Measurements from ENCODE around the gene IRX4. TPM values are rescaled to one million over a fixed set of nuclear protein-coding genes. Genes with fewer than 3 reads are reported as not detected.

The IRX4 gene
- total and polyA plus RNA-seq, 12 donors, result 0.03 TPM; not detected in 11

DNA sequence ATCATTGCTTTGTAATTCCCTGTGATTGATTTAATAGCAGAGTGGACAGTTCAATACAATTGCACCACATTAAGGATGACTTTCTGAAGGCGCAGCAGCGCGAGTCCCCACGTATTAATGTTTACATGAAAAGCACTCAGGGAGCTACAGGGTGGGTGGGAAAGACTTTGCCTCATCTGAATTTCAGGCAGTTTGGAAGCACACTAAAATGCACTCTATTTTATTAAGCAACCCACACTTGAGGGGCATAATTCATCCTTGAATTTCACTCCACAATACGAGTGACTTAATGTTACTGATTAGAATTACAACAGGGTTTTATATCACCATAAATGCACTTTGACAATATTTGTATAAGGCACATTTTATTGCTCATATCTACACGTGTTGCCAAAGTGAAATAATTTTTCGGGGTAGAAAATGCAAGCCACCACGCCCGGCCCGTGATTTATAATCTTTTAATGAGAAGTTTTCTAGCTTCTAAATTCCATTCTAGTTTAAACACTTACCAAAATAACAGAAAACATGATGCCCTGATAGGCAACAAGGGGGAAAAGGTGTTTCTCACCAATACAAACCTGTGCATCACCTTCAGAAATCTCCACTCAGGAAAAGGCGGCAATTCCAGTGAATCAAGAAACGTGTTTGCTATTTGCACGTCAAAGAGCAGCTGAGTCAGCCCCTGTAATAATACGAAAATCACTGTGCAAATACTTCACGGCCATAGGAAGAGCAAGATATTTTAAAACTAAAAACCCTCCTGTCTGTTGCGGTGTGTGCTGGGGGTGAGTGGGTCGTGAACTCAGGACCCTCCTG is 40.5 kb downstream of the IRX4 start:
- TF ChIP-seq, protein P1, sequence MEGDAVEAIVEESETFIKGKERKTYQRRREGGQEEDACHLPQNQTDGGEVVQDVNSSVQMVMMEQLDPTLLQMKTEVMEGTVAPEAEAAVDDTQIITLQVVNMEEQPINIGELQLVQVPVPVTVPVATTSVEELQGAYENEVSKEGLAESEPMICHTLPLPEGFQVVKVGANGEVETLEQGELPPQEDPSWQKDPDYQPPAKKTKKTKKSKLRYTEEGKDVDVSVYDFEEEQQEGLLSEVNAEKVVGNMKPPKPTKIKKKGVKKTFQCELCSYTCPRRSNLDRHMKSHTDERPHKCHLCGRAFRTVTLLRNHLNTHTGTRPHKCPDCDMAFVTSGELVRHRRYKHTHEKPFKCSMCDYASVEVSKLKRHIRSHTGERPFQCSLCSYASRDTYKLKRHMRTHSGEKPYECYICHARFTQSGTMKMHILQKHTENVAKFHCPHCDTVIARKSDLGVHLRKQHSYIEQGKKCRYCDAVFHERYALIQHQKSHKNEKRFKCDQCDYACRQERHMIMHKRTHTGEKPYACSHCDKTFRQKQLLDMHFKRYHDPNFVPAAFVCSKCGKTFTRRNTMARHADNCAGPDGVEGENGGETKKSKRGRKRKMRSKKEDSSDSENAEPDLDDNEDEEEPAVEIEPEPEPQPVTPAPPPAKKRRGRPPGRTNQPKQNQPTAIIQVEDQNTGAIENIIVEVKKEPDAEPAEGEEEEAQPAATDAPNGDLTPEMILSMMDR (IDR thresholded peaks at IDR 0.05), result no peak
- no peak for TF ChIP-seq POLR2A (IDR thresholded peaks at IDR 0.05)
- no peak for DNase-seq
- H3K27me3 ChIP-seq, result no peaks in the 10 kb centered on the region
- intact Hi-C loops (cut with DNase I), result no loop called here
- no peak overlapping the region for H3K27ac ChIP-seq
- H3K36me3 ChIP-seq (replicated peaks in 1 of 2), result no peaks in the 10 kb centered on the region
- H3K4me3 ChIP-seq, result no peak overlapping the region
- no peaks in the 10 kb centered on the region for H3K4me1 ChIP-seq (replicated peaks in 1 of 2)
- H3K9me3 ChIP-seq (replicated peaks in 1 of 3), result no peaks in the 10 kb centered on the region
- 69 to 76% (median 74%) methylated on average over 17 of the region's 17 CpGs for WGBS, 4 donors

DNA sequence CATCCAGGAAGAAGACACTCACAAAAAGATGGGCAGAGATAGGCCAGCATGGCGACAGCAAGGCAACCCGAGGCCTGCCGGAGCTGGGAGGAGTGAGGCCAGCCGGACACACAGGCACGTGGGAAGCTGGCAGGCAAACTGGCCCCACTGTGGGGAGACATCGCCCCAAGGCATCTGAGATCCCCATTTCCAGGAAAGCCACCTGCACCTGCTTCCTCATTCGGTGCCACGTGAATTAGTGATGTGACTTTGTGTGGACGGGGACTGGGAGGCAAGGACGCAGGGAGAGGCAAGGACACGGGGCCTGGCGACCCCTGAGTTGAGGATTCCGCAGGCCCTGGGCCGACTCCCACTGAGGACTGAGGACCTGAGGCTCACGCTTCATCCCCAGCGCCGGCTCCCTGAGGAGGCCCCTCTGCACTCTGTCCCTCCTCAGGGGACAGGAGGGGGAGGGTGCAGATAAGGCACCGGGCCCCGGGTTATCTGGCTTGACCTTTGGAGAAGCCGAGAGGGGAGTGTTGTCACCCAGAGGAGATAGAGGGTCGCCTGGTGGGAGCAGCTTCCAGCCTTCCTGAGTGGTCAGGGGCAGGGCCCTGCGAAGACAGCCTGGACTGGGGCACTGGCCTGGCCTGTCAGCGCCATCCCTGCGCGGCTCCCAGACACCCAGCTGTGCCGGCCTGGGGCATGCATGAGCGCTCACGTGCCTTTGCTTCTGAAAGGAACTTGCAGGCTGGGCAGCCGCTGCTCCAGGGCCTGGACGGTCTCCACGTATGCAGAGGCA is 41.8 kb downstream of the IRX4 start:
- no peak for TF ChIP-seq POLR2A (IDR thresholded peaks at IDR 0.05)
- TF ChIP-seq, protein P1 (IDR thresholded peaks at IDR 0.05), result no peak
- H3K9me3 ChIP-seq (replicated peaks in 1 of 3), result no peaks in the 10 kb centered on the region
- no peak overlapping the region for H3K27ac ChIP-seq
- H3K27me3 ChIP-seq, result no peaks in the 10 kb centered on the region
- DNase-seq, result no peak
- intact Hi-C loops (cut with DNase I), result no loop called here
- H3K4me1 ChIP-seq (replicated peaks in 1 of 2), result peaks cover 0 to 4% of the 10 kb centered on the region in 2 donors
- no peak overlapping the region for H3K4me3 ChIP-seq
- H3K36me3 ChIP-seq (replicated peaks in 1 of 2), result no peaks in the 10 kb centered on the region
- 60 to 67% (median 63%) methylated on average over 13 to 31 of the region's 31 CpGs for WGBS, 4 donors

DNA sequence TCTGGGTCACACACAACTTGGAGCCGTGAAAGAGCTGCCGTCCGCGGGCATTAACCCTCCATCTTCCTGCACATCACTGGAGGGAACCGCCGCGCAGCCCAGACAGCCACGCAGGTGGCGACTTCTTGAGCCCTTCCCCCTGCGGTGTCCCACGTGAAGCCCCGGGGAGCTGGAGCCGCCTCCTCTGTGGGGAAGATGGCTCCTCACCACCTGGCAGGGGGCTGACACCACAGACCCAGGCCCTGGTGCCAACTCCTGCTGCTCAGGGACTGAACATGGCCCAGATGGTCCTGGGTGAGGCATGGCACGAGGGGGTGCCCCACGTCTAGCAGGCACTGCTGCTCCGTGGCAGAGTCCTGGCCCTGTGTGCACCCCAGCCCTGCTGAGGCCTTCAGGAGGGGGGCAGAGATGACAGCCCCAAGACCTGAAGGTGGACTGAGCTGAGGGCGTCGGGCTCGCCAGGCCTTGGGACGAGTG is 42.6 kb downstream of the IRX4 start:
- Histone ChIP-seq H3K27ac (no peak overlapping the region), H3K4me1 (replicated peaks in 1 of 2) (peaks cover 0 to 4% of the 10 kb centered on the region in 2 donors), H3K9me3 (replicated peaks in 1 of 3) (no peaks in the 10 kb centered on the region), H3K36me3 (replicated peaks in 1 of 2) (no peaks in the 10 kb centered on the region), H3K4me3 (no peak overlapping the region), H3K27me3 (no peaks in the 10 kb centered on the region)
- intact Hi-C loops (cut with DNase I), result no loop called here
- DNase-seq, result no peak
- WGBS, 4 donors, result 84 to 89% (median 87%) methylated on average over 10 to 20 of the region's 20 CpGs
- TF ChIP-seq, protein P1 (IDR thresholded peaks at IDR 0.05), result no peak
- no peak for TF ChIP-seq POLR2A (IDR thresholded peaks at IDR 0.05)

DNA sequence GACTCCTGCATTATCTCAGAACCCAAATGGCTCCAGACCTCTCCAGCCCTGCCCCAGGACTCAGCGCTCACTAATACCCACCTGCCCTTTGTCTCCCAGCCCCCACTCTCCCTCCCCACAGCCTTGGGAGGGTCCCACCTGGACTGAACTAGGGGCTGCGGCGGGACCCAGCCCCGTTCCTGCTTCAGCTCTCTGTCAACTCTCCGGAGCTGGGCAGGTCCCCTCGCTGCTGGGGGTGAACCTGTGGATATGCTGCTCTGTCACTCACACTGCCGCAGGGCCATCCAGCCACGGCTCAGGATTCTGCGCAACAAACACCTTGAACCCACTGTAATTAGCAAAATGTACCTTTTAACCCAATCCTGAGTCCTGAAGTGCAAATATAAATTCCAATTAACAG is 44.7 kb downstream of the IRX4 start:
- Histone ChIP-seq H3K4me1 (replicated peaks in 1 of 2) (peaks cover 0 to 4% of the 10 kb centered on the region in 2 donors), H3K27ac (no peak overlapping the region), H3K27me3 (no peaks in the 10 kb centered on the region), H3K4me3 (no peak overlapping the region), H3K9me3 (replicated peaks in 1 of 3) (no peaks in the 10 kb centered on the region), H3K36me3 (replicated peaks in 1 of 2) (no peaks in the 10 kb centered on the region)
- no peak for TF ChIP-seq POLR2A (IDR thresholded peaks at IDR 0.05)
- TF ChIP-seq, protein P1 (IDR thresholded peaks at IDR 0.05), result no peak
- intact Hi-C loops (cut with DNase I), result no loop called here
- DNase-seq, result no peak
- WGBS, 4 donors, result 83 to 89% (median 86%) methylated on average over 2 to 9 of the region's 9 CpGs

Measured in adrenal gland (tissue), 12 donors.